Neural cell (in vitro differentiated cells): ENCODE results near the gene COL4A5. TPM values are rescaled to one million over a fixed set of nuclear protein-coding genes. Genes with fewer than 3 reads are reported as not detected.

Experiments
- H2AFZ ChIP-seq: fragments of 200-600, 300-800 bp; sonication (generic), shearing (Covaris generic); 2 replicates; pipeline ENCODE4 v1.6.0; 2014; ENCODE audit warnings: low read depth, mild to moderate bottlenecking, antibody characterized with exemption, low read length, moderate library complexity
- H3F3A ChIP-seq: fragments of 200-600 bp; shearing (Covaris generic); 2 replicates; pipeline ENCODE4 v1.6.1; 2016; ENCODE audit warnings: mild to moderate bottlenecking, moderate library complexity, mixed read lengths, antibody characterized with exemption, low read length; ENCODE audit not compliant: insufficient read depth, poor library complexity, severe bottlenecking
- H3K27ac ChIP-seq: fragments of 200-600, 300-800 bp; sonication (generic), shearing (Covaris generic); 2 replicates; pipeline ENCODE4 v1.5.1; 2014; ENCODE audit warnings: mild to moderate bottlenecking, low read length, moderate library complexity
- H3K27me3 ChIP-seq: fragments of 300-800, 200-600 bp; sonication (generic), shearing (Covaris generic); 2 replicates; pipeline ENCODE4 v1.6.0; 2014; ENCODE audit warnings: mild to moderate bottlenecking, low read depth, low read length, moderate library complexity; ENCODE audit not compliant: insufficient read depth
- H3K36me3 ChIP-seq: fragments of 300-800, 200-600 bp; sonication (generic), shearing (Covaris generic); 2 replicates; pipeline ENCODE4 v1.5.1; 2014; ENCODE audit warnings: mild to moderate bottlenecking, antibody characterized with exemption, low read length, moderate library complexity; ENCODE audit not compliant: insufficient read depth
- H3K4me2 ChIP-seq: fragments of 300-800, 200-600 bp; sonication (generic), shearing (Covaris generic); 2 replicates; pipeline ENCODE4 v1.6.0; 2014; ENCODE audit warnings: mild to moderate bottlenecking, low read length
- H3K4me3 ChIP-seq: fragments of 300-800, 200-600 bp; sonication (generic), shearing (Covaris generic); 2 replicates; pipeline ENCODE4 v1.5.1; 2014; ENCODE audit warnings: mild to moderate bottlenecking, low read length, moderate library complexity
- H3K79me2 ChIP-seq: fragments of 200-600 bp; shearing (Covaris generic); replicated peaks from 2 replicates; pipeline ENCODE4 v1.6.0; 2014; ENCODE audit warnings: mild to moderate bottlenecking, low read length, moderate library complexity; ENCODE audit not compliant: insufficient read depth
- H3K9ac ChIP-seq: fragments of 300-800, 200-600 bp; sonication (generic), shearing (Covaris generic); 2 replicates; pipeline ENCODE4 v1.6.1; 2016; ENCODE audit warnings: mild to moderate bottlenecking, low read length, mixed read lengths
- H3K9me2 ChIP-seq: fragments of 200-600 bp; shearing (Covaris generic); 2 replicates; pipeline ENCODE4 v1.6.1; 2016; ENCODE audit warnings: mild to moderate bottlenecking, low read length, mixed read lengths; ENCODE audit not compliant: insufficient read depth
- H3K9me3 ChIP-seq: fragments of 200-600, 300-800 bp; sonication (generic), shearing (Covaris generic); 2 replicates; pipeline ENCODE4 v1.6.1; 2016; ENCODE audit warnings: mild to moderate bottlenecking, mixed run types, low read length, moderate library complexity, mixed read lengths
- H4K20me1 ChIP-seq: fragments of 200-600 bp; shearing (Covaris generic); 2 replicates; pipeline ENCODE4 v1.6.1; 2016; ENCODE audit warnings: mild to moderate bottlenecking, mixed run types; ENCODE audit not compliant: insufficient read depth
- CTCF ChIP-seq: fragments of 450-650 bp; IDR thresholded peaks from 2 replicates; pipeline ENCODE4 v1.5.1; 2014; ENCODE audit warnings: antibody characterized with exemption, mild to moderate bottlenecking, moderate library complexity; ENCODE audit not compliant: poor library complexity, severe bottlenecking
- EP300 ChIP-seq: fragments of 450-650 bp; conservative IDR thresholded peaks from 2 replicates; pipeline ENCODE4 v1.6.1; 2014; ENCODE audit warnings: antibody characterized with exemption, mild to moderate bottlenecking, moderate library complexity; ENCODE audit not compliant: poor library complexity, severe bottlenecking
- EZH2 ChIP-seq: fragments of 200-600, 300-800 bp; shearing (Covaris generic), sonication (generic); IDR thresholded peaks from 2 replicates; pipeline ENCODE4 v1.6.1; 2014; ENCODE audit warnings: antibody characterized with exemption, low read length, borderline replicate concordance, mild to moderate bottlenecking; ENCODE audit not compliant: insufficient read depth, poor library complexity, severe bottlenecking
- MXI1 ChIP-seq: fragments of 450-650 bp; conservative IDR thresholded peaks from 2 replicates; pipeline ENCODE4 v1.6.1; 2014; ENCODE audit warnings: antibody characterized with exemption, mild to moderate bottlenecking; ENCODE audit not compliant: poor library complexity, severe bottlenecking
- POLR2AphosphoS5 ChIP-seq: IDR thresholded peaks from 2 replicates; pipeline ENCODE4 v1.6.1; 2012
- RAD21 ChIP-seq: fragments of 450-650 bp; conservative IDR thresholded peaks from 2 replicates; pipeline ENCODE4 v1.6.1; 2014; ENCODE audit warnings: antibody characterized with exemption, mild to moderate bottlenecking, moderate library complexity
- REST ChIP-seq: IDR thresholded peaks from 2 replicates; pipeline ENCODE4 v1.6.1; 2012; ENCODE audit warnings: borderline replicate concordance
- SMC3 ChIP-seq: fragments of 450-650 bp; conservative IDR thresholded peaks from 2 replicates; pipeline ENCODE4 v1.6.1; 2014; ENCODE audit warnings: antibody characterized with exemption, mild to moderate bottlenecking, moderate library complexity; ENCODE audit not compliant: poor library complexity
- TAF1 ChIP-seq: IDR thresholded peaks from 2 replicates; pipeline ENCODE4 v1.6.1; 2012; ENCODE audit warnings: low read depth
- polyA plus RNA-seq: library from polyadenylated mRNA; depleted of rRNA; stranded (reverse); fragments of >200 nt; gene quantifications from 2 replicates; pipeline ENCODE4 v1.2.3, GENCODE V29; 2014

The COL4A5 gene
- polyA plus RNA-seq, 1 donor from 2014 or later, result 3.9 TPM

GRCh38 chrX:108396986-108397385, 42.7 kb upstream of the COL4A5 start:
- Histone ChIP-seq H3K27me3 (no peaks in the 10 kb centered on the region), H3K27ac (no peak overlapping the region), H3K4me3 (no peak overlapping the region), H3K79me2 (no peaks in the 10 kb centered on the region), H3K9me3 (no peaks in the 10 kb centered on the region), H3K9me2 (no peaks in the 10 kb centered on the region), H3F3A (no peaks in the 10 kb centered on the region), H3K4me2 (no peak overlapping the region), H4K20me1 (no peaks in the 10 kb centered on the region), H3K36me3 (no peaks in the 10 kb centered on the region), H2AFZ (no peak overlapping the region), H3K9ac (no peak overlapping the region)
- TF ChIP-seq EZH2 (no peak), EP300 (no peak), REST (no peak), TAF1 (no peak), SMC3 (no peak), MXI1 (no peak), CTCF (no peak), POLR2AphosphoS5 (no peak), RAD21 (no peak)

- H3K36me3 ChIP-seq, result no peaks in the 10 kb centered on the region
- no peaks in the 10 kb centered on the region for H3K27me3 ChIP-seq
- no peaks in the 10 kb centered on the region for H3F3A ChIP-seq
- H3K9me2 ChIP-seq, result no peaks in the 10 kb centered on the region
- H4K20me1 ChIP-seq, result no peaks in the 10 kb centered on the region
- no peak overlapping the region for H3K4me2 ChIP-seq
- no peak for TF ChIP-seq CTCF
- TF ChIP-seq MXI1, result no peak
- TF ChIP-seq EP300, result no peak
- TF ChIP-seq RAD21, result no peak
- H2AFZ ChIP-seq, result no peak overlapping the region
- no peak overlapping the region for H3K27ac ChIP-seq
- no peaks in the 10 kb centered on the region for H3K9me3 ChIP-seq
- H3K4me3 ChIP-seq, result no peak overlapping the region
- H3K9ac ChIP-seq, result no peak overlapping the region
- H3K79me2 ChIP-seq, result no peaks in the 10 kb centered on the region
Measured at GRCh38 chrX:108397627-108398391, 41.8 kb upstream of the COL4A5 start.
